HepG2 (cell line): ENCODE data around the gene MDH2. TPM values are rescaled to one million over a fixed set of nuclear protein-coding genes. Genes with fewer than 3 reads are reported as not detected.

Experiments used
- ATM ChIP-seq: fragments of 450-650 bp; IDR thresholded peaks from 2 replicates; pipeline ENCODE4 v1.7.1; 2017; ENCODE audit warnings: mild to moderate bottlenecking, borderline replicate concordance
- ETV5 ChIP-seq: IDR thresholded peaks from 2 replicates; pipeline ENCODE4 v1.6.1; 2018; ENCODE audit warnings: missing biosample characterization, missing genetic modification reagents, inconsistent platforms, borderline replicate concordance
- FOXA3 ChIP-seq: IDR thresholded peaks from 2 replicates; pipeline ENCODE4 v1.6.1; 2016; ENCODE audit warnings: missing genetic modification reagents, missing compliant biosample characterization
- HNF4A ChIP-seq: sonication (generic); formaldehyde crosslinking; IDR thresholded peaks from 2 replicates; pipeline ENCODE4 v1.4.0; 2020; ENCODE audit warnings: missing genetic modification reagents
- IKZF5 ChIP-seq: IDR thresholded peaks from 2 replicates; pipeline ENCODE4 v1.6.1; 2018; ENCODE audit warnings: missing genetic modification reagents, mild to moderate bottlenecking, missing compliant biosample characterization
- MTA1 ChIP-seq: sonication (generic); formaldehyde crosslinking; IDR thresholded peaks from 2 replicates; pipeline ENCODE4 v1.4.0; 2020; ENCODE audit warnings: missing genetic modification reagents, mild to moderate bottlenecking, borderline replicate concordance
- NCOA2 ChIP-seq: sonication (generic); formaldehyde crosslinking; IDR thresholded peaks from 2 replicates; pipeline ENCODE4 v1.8.0; 2022; ENCODE audit warnings: inconsistent platforms
- PATZ1 ChIP-seq: sonication (generic); formaldehyde crosslinking; IDR thresholded peaks from 2 replicates; pipeline ENCODE4 v1.4.0; 2020; ENCODE audit warnings: missing genetic modification reagents
- PHF21A ChIP-seq: sonication (generic); formaldehyde crosslinking; IDR thresholded peaks from 2 replicates; pipeline ENCODE4 v1.5.0; 2020; ENCODE audit warnings: mild to moderate bottlenecking, missing genetic modification reagents
- SAP130 ChIP-seq: IDR thresholded peaks from 2 replicates; pipeline ENCODE4 v1.6.1; 2016; ENCODE audit warnings: low read depth
- SPEN ChIP-seq: sonication (generic); formaldehyde crosslinking; IDR thresholded peaks from 2 replicates; pipeline ENCODE4 v1.5.1; 2020; ENCODE audit warnings: low read depth, mild to moderate bottlenecking, missing genetic modification reagents
- STAG1 ChIP-seq: sonication (generic); formaldehyde crosslinking; IDR thresholded peaks from 2 replicates; pipeline ENCODE4 v1.4.0; 2020; ENCODE audit warnings: missing genetic modification reagents
- TBX2 ChIP-seq: sonication (generic); formaldehyde crosslinking; IDR thresholded peaks from 2 replicates; pipeline ENCODE4 v1.5.0; 2020; ENCODE audit warnings: missing genetic modification reagents, mild to moderate bottlenecking, borderline replicate concordance
- ZFX ChIP-seq: sonication (generic); formaldehyde crosslinking; IDR thresholded peaks from 2 replicates; pipeline ENCODE4 v1.4.0; 2020; ENCODE audit warnings: mild to moderate bottlenecking, low read depth, missing genetic modification reagents, moderate library complexity
- ZNF574 ChIP-seq: sonication (generic); formaldehyde crosslinking; IDR thresholded peaks from 2 replicates; pipeline ENCODE4 v1.4.0; 2020; ENCODE audit warnings: missing genetic modification reagents
- ZNF792 ChIP-seq: IDR thresholded peaks from 2 replicates; pipeline ENCODE4 v1.6.1; 2016
- ZSCAN31 ChIP-seq: sonication (generic); formaldehyde crosslinking; IDR thresholded peaks from 2 replicates; pipeline ENCODE4 v1.5.0; 2020; ENCODE audit warnings: low read depth, mild to moderate bottlenecking, missing genetic modification reagents
- polyA plus RNA-seq, 8 experiments: library from polyadenylated mRNA; depleted of rRNA in 3 of 8; stranded (reverse) in 7 of 8; unstranded in 1 of 8; fragments of >200 nt; fragmentation: Illumina TruSeq in 4 of 8; extraction: Trizol in 4 of 8; gene quantifications; 2 replicates each; pipeline versions ENCODE4 v1.2.1 to v1.2.3, GENCODE V29; 2011 to 2016; ENCODE audit warnings: low read depth in 4 of 8, missing spikeins in 1 of 8, mixed read lengths in 1 of 8; ENCODE audit not compliant: insufficient read depth in 1 of 8
- total RNA-seq, 5 experiments: library from RNA; depleted of rRNA; stranded (reverse); fragments of >200 nt; fragmentation: Illumina TruSeq; extraction: Trizol; gene quantifications; 2 replicates each; pipeline ENCODE4 v1.2.3, GENCODE V29; 2016; ENCODE audit warnings: low read depth in 1 of 5
- TF ChIP-seq, protein P1 (sequence below): sonication (generic); formaldehyde crosslinking; IDR thresholded peaks from 2 replicates; pipeline ENCODE4 v1.4.0; 2020; ENCODE audit warnings: missing genetic modification reagents
- TF ChIP-seq, protein P2 (sequence below): sonication (generic); formaldehyde crosslinking; conservative IDR thresholded peaks from 2 replicates; pipeline ENCODE4 v1.8.0; 2022; ENCODE audit warnings: mild to moderate bottlenecking, moderate library complexity, missing genetic modification reagents

The MDH2 gene
- total and polyA plus RNA-seq, 2 of the 13 experiments (the other 11 are each of a cell fraction or from before 2014, with no cell fraction given): 81.4 to 90.3 TPM

GRCh38 chr7:76020031-76020714 is 27.7 kb upstream of the MDH2 start (continued):
- TF ChIP-seq MTA1 (no peak), ZSCAN31 (peak; percentile 52; the same call in 1 of the 2 replicates), ZNF792 (no peak), SPEN (CRISPR knock-in tag) (0 out of 2 replicates have a peak, but pooled peaks have one; percentile 52), NCOA2 (CRISPR knock-in tag) (no peak), ATM (no peak), PATZ1 (0 out of 2 replicates have a peak, but pooled peaks have one; percentile 19), ZFX (no peak; the same call in 1 of the 2 replicates), ETV5 (CRISPR knock-in tag) (peak; percentile 39; the same call in 1 of the 2 replicates), FOXA3 (CRISPR knock-in tag) (peak; percentile 28; the same call in 1 of the 2 replicates), ZNF574 (0 out of 2 replicates have a peak, but pooled peaks have one; percentile 12), TBX2 (CRISPR knock-in tag) (0 out of 2 replicates have a peak, but pooled peaks have one; percentile 44), STAG1 (peak; percentile 100), IKZF5 (CRISPR knock-in tag) (peak; percentile 41; the same call in 1 of the 2 replicates), HNF4A (CRISPR knock-in tag) (peak; percentile 86), PHF21A (CRISPR knock-in tag) (peak; percentile 44; the same call in 1 of the 2 replicates), SAP130 (CRISPR knock-in tag) (peak; percentile 51)
- TF ChIP-seq, protein P1, sequence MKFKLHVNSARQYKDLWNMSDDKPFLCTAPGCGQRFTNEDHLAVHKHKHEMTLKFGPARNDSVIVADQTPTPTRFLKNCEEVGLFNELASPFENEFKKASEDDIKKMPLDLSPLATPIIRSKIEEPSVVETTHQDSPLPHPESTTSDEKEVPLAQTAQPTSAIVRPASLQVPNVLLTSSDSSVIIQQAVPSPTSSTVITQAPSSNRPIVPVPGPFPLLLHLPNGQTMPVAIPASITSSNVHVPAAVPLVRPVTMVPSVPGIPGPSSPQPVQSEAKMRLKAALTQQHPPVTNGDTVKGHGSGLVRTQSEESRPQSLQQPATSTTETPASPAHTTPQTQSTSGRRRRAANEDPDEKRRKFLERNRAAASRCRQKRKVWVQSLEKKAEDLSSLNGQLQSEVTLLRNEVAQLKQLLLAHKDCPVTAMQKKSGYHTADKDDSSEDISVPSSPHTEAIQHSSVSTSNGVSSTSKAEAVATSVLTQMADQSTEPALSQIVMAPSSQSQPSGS (CRISPR knock-in tag): peak; percentile 54; the same call in 1 of the 2 replicates
- TF ChIP-seq, protein P2, sequence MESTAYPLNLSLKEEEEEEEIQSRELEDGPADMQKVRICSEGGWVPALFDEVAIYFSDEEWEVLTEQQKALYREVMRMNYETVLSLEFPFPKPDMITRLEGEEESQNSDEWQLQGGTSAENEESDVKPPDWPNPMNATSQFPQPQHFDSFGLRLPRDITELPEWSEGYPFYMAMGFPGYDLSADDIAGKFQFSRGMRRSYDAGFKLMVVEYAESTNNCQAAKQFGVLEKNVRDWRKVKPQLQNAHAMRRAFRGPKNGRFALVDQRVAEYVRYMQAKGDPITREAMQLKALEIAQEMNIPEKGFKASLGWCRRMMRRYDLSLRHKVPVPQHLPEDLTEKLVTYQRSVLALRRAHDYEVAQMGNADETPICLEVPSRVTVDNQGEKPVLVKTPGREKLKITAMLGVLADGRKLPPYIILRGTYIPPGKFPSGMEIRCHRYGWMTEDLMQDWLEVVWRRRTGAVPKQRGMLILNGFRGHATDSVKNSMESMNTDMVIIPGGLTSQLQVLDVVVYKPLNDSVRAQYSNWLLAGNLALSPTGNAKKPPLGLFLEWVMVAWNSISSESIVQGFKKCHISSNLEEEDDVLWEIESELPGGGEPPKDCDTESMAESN (CRISPR knock-in tag): no peak
